Measurements from ENCODE around the gene UBQLN1. TPM values are rescaled to one million over a fixed set of nuclear protein-coding genes. Genes with fewer than 3 reads are reported as not detected.
A peak's percentile ranks its signal among the peaks of the same experiment; 100 is the strongest.
"Not testable (repeated sequence)": the region's sequence is repeated elsewhere in the genome, so short reads cannot be mapped to it uniquely, and the experiment has no call there.

Gene UBQLN1
- polyA plus RNA-seq, 4 donors = 40.3 to 71.6 (median 44.1) TPM

- no peak for FAIRE-seq
- peak; percentile 61 to 94 for DNase-seq
- Histone ChIP-seq H3K27ac (ENCODE audit: low read depth in 1 of 3, low read length in 2 of 3) (peak overlapping the region; percentile 41 to 95 (median 70)), H3K4me3 (ENCODE audit: low read depth in 1 of 3, low read length in 3 of 3) (no peak overlapping the region), H3K27me3 (ENCODE audit: control insufficient read depth in 3 of 3, insufficient read depth in 3 of 3, low read length in 3 of 3) (no peaks in the 10 kb centered on the region), H3K36me3 (ENCODE audit: control insufficient read depth in 3 of 3, insufficient read depth in 2 of 3, low read depth in 1 of 3, low read length in 3 of 3) (peaks cover 2 to 14% (median 3%) of the 10 kb centered on the region in 3 donors), H3K9me3 (ENCODE audit: control insufficient read depth in 2 of 2, insufficient read depth in 1 of 2, low read depth in 1 of 2, low read length in 1 of 2) (no peaks in the 10 kb centered on the region), H3K4me1 (ENCODE audit: control insufficient read depth in 3 of 3, insufficient read depth in 2 of 3, low read depth in 1 of 3, low read length in 2 of 3) (peaks cover 11 to 48% (median 13%) of the 10 kb centered on the region in 3 donors)
- 42 to 73% (median 53%) methylated on average over 3 of the region's 3 CpGs for WGBS, 3 donors
These were observed 82.6 kb downstream of the UBQLN1 start for GRCh38 chr9:83625178-83625577.

GRCh38 chr9:83623679-83624076 lies 84.1 kb downstream of the UBQLN1 start:
- DNase-seq (peak; percentile 81 to 84), FAIRE-seq (no peak)
- peaks cover 7 to 34% (median 7%) of the 10 kb centered on the region in 3 donors for H3K4me1 ChIP-seq (ENCODE audit: control insufficient read depth in 3 of 3, insufficient read depth in 2 of 3, low read depth in 1 of 3, low read length in 2 of 3)
- H3K36me3 ChIP-seq (ENCODE audit: control insufficient read depth in 3 of 3, insufficient read depth in 2 of 3, low read depth in 1 of 3, low read length in 3 of 3) = peaks cover 2 to 12% (median 2%) of the 10 kb centered on the region in 3 donors
- peak overlapping the region; percentile 57 to 86 (median 59) for H3K4me3 ChIP-seq (ENCODE audit: low read depth in 1 of 3, low read length in 3 of 3)
- H3K27me3 ChIP-seq (ENCODE audit: control insufficient read depth in 3 of 3, insufficient read depth in 3 of 3, low read length in 3 of 3) = no peaks in the 10 kb centered on the region
- peak overlapping the region; percentile 94 to 95 (median 94) for H3K27ac ChIP-seq (ENCODE audit: low read depth in 1 of 3, low read length in 2 of 3)
- no peaks in the 10 kb centered on the region for H3K9me3 ChIP-seq (ENCODE audit: control insufficient read depth in 2 of 2, insufficient read depth in 1 of 2, low read depth in 1 of 2, low read length in 1 of 2)
- 1 to 8% (median 2%) methylated on average over 5 of the region's 5 CpGs for WGBS, 3 donors

- Histone ChIP-seq H3K4me1 (ENCODE audit: control insufficient read depth in 3 of 3, insufficient read depth in 2 of 3, low read depth in 1 of 3, low read length in 2 of 3) (peaks cover 7 to 31% (median 7%) of the 10 kb centered on the region in 3 donors), H3K9me3 (ENCODE audit: control insufficient read depth in 2 of 2, insufficient read depth in 1 of 2, low read depth in 1 of 2, low read length in 1 of 2) (no peaks in the 10 kb centered on the region), H3K27ac (ENCODE audit: low read depth in 1 of 3, low read length in 2 of 3) (peak within 1 kb of the TSS; percentile 94 to 95 (median 94)), H3K27me3 (ENCODE audit: control insufficient read depth in 3 of 3, insufficient read depth in 3 of 3, low read length in 3 of 3) (no peaks in the 10 kb centered on the region), H3K4me3 (ENCODE audit: low read depth in 1 of 3, low read length in 3 of 3) (peak within 1 kb of the TSS; percentile 57 to 86 (median 59)), H3K36me3 (ENCODE audit: control insufficient read depth in 3 of 3, insufficient read depth in 2 of 3, low read depth in 1 of 3, low read length in 3 of 3) (peaks cover 2 to 9% (median 2%) of the 10 kb centered on the region in 3 donors)
- WGBS, 3 donors = 0 to 1% (median 0%) methylated on average over 34 to 79 of the region's 79 CpGs
- FAIRE-seq (no peak), DNase-seq (peak; percentile 88 to 91)
These were observed 84.6 kb downstream of the UBQLN1 start, which contains the start of gene IDNK for GRCh38 chr9:83622939-83623678. IDNK (plus strand) TSS chr9:83623143; CDS start chr9:83623172, 29 bp downstream.

GRCh38 chr9:83622433-83622938 lies 85.3 kb downstream of the UBQLN1 start:
- Histone ChIP-seq H3K27ac (ENCODE audit: low read depth in 1 of 3, low read length in 2 of 3) (peak overlapping the region; percentile 94 to 95 (median 94)), H3K36me3 (ENCODE audit: control insufficient read depth in 3 of 3, insufficient read depth in 2 of 3, low read depth in 1 of 3, low read length in 3 of 3) (peaks cover 0 to 6% (median 2%) of the 10 kb centered on the region in 3 donors), H3K4me3 (ENCODE audit: low read depth in 1 of 3, low read length in 3 of 3) (peak overlapping the region; percentile 57 to 86 (median 59)), H3K27me3 (ENCODE audit: control insufficient read depth in 3 of 3, insufficient read depth in 3 of 3, low read length in 3 of 3) (no peaks in the 10 kb centered on the region), H3K4me1 (ENCODE audit: control insufficient read depth in 3 of 3, insufficient read depth in 2 of 3, low read depth in 1 of 3, low read length in 2 of 3) (peaks cover 5 to 31% (median 7%) of the 10 kb centered on the region in 3 donors), H3K9me3 (ENCODE audit: control insufficient read depth in 2 of 2, insufficient read depth in 1 of 2, low read depth in 1 of 2, low read length in 1 of 2) (no peaks in the 10 kb centered on the region)
- DNase-seq (no peak), FAIRE-seq (no peak)
- WGBS, 3 donors = 12 to 16% (median 14%) methylated on average over 17 to 21 of the region's 21 CpGs

GRCh38 chr9:83620841-83621636 lies 86.7 kb downstream of the UBQLN1 start:
- no peak for FAIRE-seq

GRCh38 chr9:83617299-83617698 lies 90.5 kb downstream of the UBQLN1 start:
- H3K4me3 ChIP-seq (ENCODE audit: low read depth in 1 of 3, low read length in 3 of 3) = no peak overlapping the region
- no peak overlapping the region for H3K27ac ChIP-seq (ENCODE audit: low read depth in 1 of 3, low read length in 2 of 3)
- peaks cover 0 to 15% (median 0%) of the 10 kb centered on the region in 3 donors for H3K4me1 ChIP-seq (ENCODE audit: control insufficient read depth in 3 of 3, insufficient read depth in 2 of 3, low read depth in 1 of 3, low read length in 2 of 3)
- DNase-seq (no peak), FAIRE-seq (no peak)
- H3K9me3 ChIP-seq (ENCODE audit: control insufficient read depth in 2 of 2, insufficient read depth in 1 of 2, low read depth in 1 of 2, low read length in 1 of 2) = no peaks in the 10 kb centered on the region
- WGBS, 3 donors = 44 to 73% (median 68%) methylated on average over 1 of the region's 1 CpG
- H3K36me3 ChIP-seq (ENCODE audit: control insufficient read depth in 3 of 3, insufficient read depth in 2 of 3, low read depth in 1 of 3, low read length in 3 of 3) = no peaks in the 10 kb centered on the region
- no peaks in the 10 kb centered on the region for H3K27me3 ChIP-seq (ENCODE audit: control insufficient read depth in 3 of 3, insufficient read depth in 3 of 3, low read length in 3 of 3)

More at GRCh38 chr9:83620841-83621636, 86.7 kb downstream of the UBQLN1 start:
- H3K9me3 ChIP-seq (ENCODE audit: control insufficient read depth in 2 of 2, insufficient read depth in 1 of 2, low read depth in 1 of 2, low read length in 1 of 2) = no peaks in the 10 kb centered on the region
- H3K4me3 ChIP-seq (ENCODE audit: low read depth in 1 of 3, low read length in 3 of 3) = peak overlapping the region in 2 of 3 donors; percentile 13 to 25
- H3K27ac ChIP-seq (ENCODE audit: low read depth in 1 of 3, low read length in 2 of 3) = peak overlapping the region; percentile 15 to 81 (median 65)
- H3K36me3 ChIP-seq (ENCODE audit: control insufficient read depth in 3 of 3, insufficient read depth in 2 of 3, low read depth in 1 of 3, low read length in 3 of 3) = no peaks in the 10 kb centered on the region
- peaks cover 3 to 31% (median 7%) of the 10 kb centered on the region in 3 donors for H3K4me1 ChIP-seq (ENCODE audit: control insufficient read depth in 3 of 3, insufficient read depth in 2 of 3, low read depth in 1 of 3, low read length in 2 of 3)
- WGBS, 3 donors = 6 to 22% (median 17%) methylated on average over 7 of the region's 7 CpGs
- DNase-seq = peak; percentile 88 to 90
- H3K27me3 ChIP-seq (ENCODE audit: control insufficient read depth in 3 of 3, insufficient read depth in 3 of 3, low read length in 3 of 3) = no peaks in the 10 kb centered on the region

- H3K4me1 ChIP-seq (ENCODE audit: control insufficient read depth in 3 of 3, insufficient read depth in 2 of 3, low read depth in 1 of 3, low read length in 2 of 3); H3K9me3 ChIP-seq (ENCODE audit: control insufficient read depth in 2 of 2, insufficient read depth in 1 of 2, low read depth in 1 of 2, low read length in 1 of 2); H3K27ac ChIP-seq (ENCODE audit: low read depth in 1 of 3, low read length in 2 of 3); DNase-seq; FAIRE-seq; H3K4me3 ChIP-seq (ENCODE audit: low read depth in 1 of 3, low read length in 3 of 3); H3K27me3 ChIP-seq (ENCODE audit: control insufficient read depth in 3 of 3, insufficient read depth in 3 of 3, low read length in 3 of 3); H3K36me3 ChIP-seq (ENCODE audit: control insufficient read depth in 3 of 3, insufficient read depth in 2 of 3, low read depth in 1 of 3, low read length in 3 of 3): not testable (repeated sequence)
- WGBS, 3 donors = 61 to 79% (median 65%) methylated on average over 3 of the region's 3 CpGs
These were observed 94.5 kb downstream of the UBQLN1 start for GRCh38 chr9:83613298-83613697.
